Measurements from ENCODE around the gene OR2T1. TPM values are rescaled to one million over a fixed set of nuclear protein-coding genes. Genes with fewer than 3 reads are reported as not detected.

OR2T1 gene
- total RNA-seq, 4 donors from 2014 or later = not detected

- no peaks in the 10 kb centered on the region for H3K4me1 ChIP-seq
- no peaks in the 10 kb centered on the region for H3K36me3 ChIP-seq
- TF ChIP-seq, protein P1, sequence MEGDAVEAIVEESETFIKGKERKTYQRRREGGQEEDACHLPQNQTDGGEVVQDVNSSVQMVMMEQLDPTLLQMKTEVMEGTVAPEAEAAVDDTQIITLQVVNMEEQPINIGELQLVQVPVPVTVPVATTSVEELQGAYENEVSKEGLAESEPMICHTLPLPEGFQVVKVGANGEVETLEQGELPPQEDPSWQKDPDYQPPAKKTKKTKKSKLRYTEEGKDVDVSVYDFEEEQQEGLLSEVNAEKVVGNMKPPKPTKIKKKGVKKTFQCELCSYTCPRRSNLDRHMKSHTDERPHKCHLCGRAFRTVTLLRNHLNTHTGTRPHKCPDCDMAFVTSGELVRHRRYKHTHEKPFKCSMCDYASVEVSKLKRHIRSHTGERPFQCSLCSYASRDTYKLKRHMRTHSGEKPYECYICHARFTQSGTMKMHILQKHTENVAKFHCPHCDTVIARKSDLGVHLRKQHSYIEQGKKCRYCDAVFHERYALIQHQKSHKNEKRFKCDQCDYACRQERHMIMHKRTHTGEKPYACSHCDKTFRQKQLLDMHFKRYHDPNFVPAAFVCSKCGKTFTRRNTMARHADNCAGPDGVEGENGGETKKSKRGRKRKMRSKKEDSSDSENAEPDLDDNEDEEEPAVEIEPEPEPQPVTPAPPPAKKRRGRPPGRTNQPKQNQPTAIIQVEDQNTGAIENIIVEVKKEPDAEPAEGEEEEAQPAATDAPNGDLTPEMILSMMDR (IDR thresholded peaks at IDR 0.05) = no peak
- TF ChIP-seq POLR2A (IDR thresholded peaks at IDR 0.05) (no peak), POLR2AphosphoS5 (IDR thresholded peaks at IDR 0.05) (no peak), EP300 (IDR thresholded peaks at IDR 0.05) (no peak)
- no peak for ATAC-seq
- no CpG with 5 or more reads among the region's 4 CpGs for WGBS, 2 donors (ENCODE audit: low coverage in 1 of 2)
- no peaks in the 10 kb centered on the region for H3K27me3 ChIP-seq
- H3K9me3 ChIP-seq = no peaks in the 10 kb centered on the region
- H3K4me3 ChIP-seq = no peak overlapping the region
- no peak overlapping the region for H3K27ac ChIP-seq
Observed at GRCh38 chr1:248373761-248374160, 29.1 kb upstream of the OR2T1 start.

DNA sequence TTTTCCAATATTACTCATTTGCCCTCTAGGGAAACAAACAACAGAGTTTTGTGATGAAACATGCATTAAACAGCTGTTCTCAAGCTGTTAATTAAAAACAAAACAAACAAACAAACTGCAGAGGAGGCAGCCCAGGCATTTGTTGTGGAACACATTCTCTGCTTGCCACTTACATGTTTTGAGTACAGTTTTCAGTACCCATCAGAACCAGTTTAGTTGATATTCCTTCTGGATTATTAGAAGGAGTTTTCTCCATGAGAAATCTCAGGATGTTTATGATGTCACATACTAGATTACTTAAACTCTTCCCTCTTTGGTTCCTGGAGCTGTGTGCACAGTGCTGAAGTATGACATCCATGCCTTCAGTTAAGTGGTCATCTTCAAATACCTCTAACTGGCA lies 27.4 kb upstream of the OR2T1 start, which contains the start of gene OR2T6:
Gene OR2T6, plus strand, starts transcription at position 301 of the 400 bp plus-strand sequence. CDS start 11,863 bp downstream, outside the sequence.
- no peak within 1 kb of the TSS for H3K4me3 ChIP-seq
- TF ChIP-seq POLR2AphosphoS5 (IDR thresholded peaks at IDR 0.05) = no peak
- no peak for TF ChIP-seq EP300 (IDR thresholded peaks at IDR 0.05)
- TF ChIP-seq POLR2A (IDR thresholded peaks at IDR 0.05) = no peak
- TF ChIP-seq, protein P1 (IDR thresholded peaks at IDR 0.05) = no peak
- H3K27ac ChIP-seq = no peak within 1 kb of the TSS
- H3K27me3 ChIP-seq = no peaks in the 10 kb centered on the region
- no peak for ATAC-seq
- H3K9me3 ChIP-seq = no peaks in the 10 kb centered on the region
- no peaks in the 10 kb centered on the region for H3K4me1 ChIP-seq
- H3K36me3 ChIP-seq = no peaks in the 10 kb centered on the region

DNA sequence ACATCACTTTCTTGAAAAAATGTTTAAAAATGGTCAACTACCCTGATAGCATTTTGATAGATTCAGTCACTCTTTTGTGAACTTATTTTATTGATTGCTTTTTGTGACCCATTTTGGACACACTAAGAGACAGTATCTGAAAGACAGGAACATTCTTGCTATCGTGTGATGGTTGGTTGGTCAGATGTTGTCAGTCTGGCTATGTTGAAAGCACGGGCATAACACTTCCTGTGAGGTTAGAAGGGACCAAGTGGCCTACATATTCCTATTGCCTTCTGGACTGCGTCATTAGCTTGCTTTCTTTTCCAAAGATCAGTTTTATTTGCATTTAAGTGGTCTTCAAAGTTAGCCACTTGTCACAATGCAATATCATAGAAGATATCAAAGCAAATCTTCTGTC lies 25.9 kb upstream of the OR2T1 start:
- WGBS, 2 donors (ENCODE audit: low coverage in 1 of 2) = 54 to 57% methylated on average over 3 of the region's 3 CpGs
- H3K27ac ChIP-seq = no peak overlapping the region
- no peaks in the 10 kb centered on the region for H3K36me3 ChIP-seq
- no peak for ATAC-seq
- TF ChIP-seq, protein P1 (IDR thresholded peaks at IDR 0.05) = no peak
- no peak for TF ChIP-seq EP300 (IDR thresholded peaks at IDR 0.05)
- TF ChIP-seq POLR2AphosphoS5 (IDR thresholded peaks at IDR 0.05) = no peak
- TF ChIP-seq POLR2A (IDR thresholded peaks at IDR 0.05) = no peak
- H3K4me1 ChIP-seq = no peaks in the 10 kb centered on the region
- H3K4me3 ChIP-seq = no peak overlapping the region
- no peaks in the 10 kb centered on the region for H3K27me3 ChIP-seq
- no peaks in the 10 kb centered on the region for H3K9me3 ChIP-seq

GRCh38 chr1:248380854-248381253 lies 22.0 kb upstream of the OR2T1 start:
- H3K27ac ChIP-seq = no peak overlapping the region
- no peak for TF ChIP-seq POLR2AphosphoS5 (IDR thresholded peaks at IDR 0.05)
- TF ChIP-seq, protein P1 (IDR thresholded peaks at IDR 0.05) = no peak
- no peak for TF ChIP-seq EP300 (IDR thresholded peaks at IDR 0.05)
- no peak for ATAC-seq
- WGBS, 2 donors (ENCODE audit: low coverage in 1 of 2) = 89 to 90% methylated on average over 2 to 3 of the region's 3 CpGs
- H3K4me3 ChIP-seq = no peak overlapping the region
- no peaks in the 10 kb centered on the region for H3K9me3 ChIP-seq
- no peaks in the 10 kb centered on the region for H3K27me3 ChIP-seq
- H3K4me1 ChIP-seq = no peaks in the 10 kb centered on the region
- no peaks in the 10 kb centered on the region for H3K36me3 ChIP-seq

GRCh38 chr1:248388426-248388825 lies 14.4 kb upstream of the OR2T1 start:
- no peak overlapping the region for H3K4me3 ChIP-seq
- H3K27ac ChIP-seq = no peak overlapping the region
- no peaks in the 10 kb centered on the region for H3K4me1 ChIP-seq
- no peaks in the 10 kb centered on the region for H3K27me3 ChIP-seq
- H3K36me3 ChIP-seq = no peaks in the 10 kb centered on the region
- WGBS, 2 donors (ENCODE audit: low coverage in 1 of 2) = 56 to 67% methylated on average over 2 of the region's 2 CpGs
- TF ChIP-seq, protein P1 (IDR thresholded peaks at IDR 0.05) = no peak
- no peak for TF ChIP-seq EP300 (IDR thresholded peaks at IDR 0.05)
- no peak for TF ChIP-seq POLR2AphosphoS5 (IDR thresholded peaks at IDR 0.05)
- no peak for TF ChIP-seq POLR2A (IDR thresholded peaks at IDR 0.05)
- no peaks in the 10 kb centered on the region for H3K9me3 ChIP-seq
- no peak for ATAC-seq

All from gastroesophageal sphincter (tissue), 4 donors.